GM12878 (cell line): ENCODE results near the gene PRAC2. TPM values are rescaled to one million over a fixed set of nuclear protein-coding genes. Genes with fewer than 3 reads are reported as not detected.

Experiments
- ATAC-seq: fragments of 200-7000 bp; cut with Tn5 transposase; 3 replicates; pipeline ENCODE4 v1.9.1; 2020; ENCODE audit warnings: mild to moderate bottlenecking, moderate library complexity
- BruUV-seq: library from RNA; stranded (reverse); fragments of 400-500 nt; replicated peaks from 2 replicates; lab custom pipeline; 2021; lab: Mats Ljungman, UMichigan
- CTCF ChIA-PET: fragments of 300-600 bp; sonication (Branson Sonifier 250); formaldehyde crosslinking; extraction: SDS; loops from one replicate; lab custom pipeline; 2021; ENCODE audit warnings: inconsistent platforms; lab: Yijun Ruan, JAX
- POLR2A ChIA-PET: fragments of 350-600 bp; formaldehyde crosslinking; extraction: SDS; loops from one replicate; lab custom pipeline; 2021; ENCODE audit warnings: inconsistent platforms; lab: Charles Lee
- RAD21 ChIA-PET: fragments of 300-600 bp; sonication (Branson Sonifier 250); formaldehyde crosslinking; loops from one replicate; lab custom pipeline; 2023; ENCODE audit warnings: antibody characterized with exemption; ENCODE audit not compliant: unreplicated experiment; lab: Charles Lee
- SMC1A ChIA-PET: fragments of 300-600 bp; sonication (Branson Sonifier 250); formaldehyde crosslinking; loops from one replicate; lab custom pipeline; 2023; ENCODE audit not compliant: unreplicated experiment, uncharacterized antibody; lab: Charles Lee
- DNase-seq: peaks from one replicate; pipeline ENCODE4 v3.0.0-alpha.2; 2011; ENCODE audit warnings: low read depth, low spot score
- FAIRE-seq: peaks from 3 replicates; lab custom pipeline; 2011; peaks lifted over from hg19 to GRCh38; lab: Jason Lieb, UNC
- H2AFZ ChIP-seq: 2 replicates; pipeline ENCODE4 v1.6.0; 2011; ENCODE audit warnings: low read depth, low read length, control low read depth; ENCODE audit not compliant: control insufficient read depth
- H3K27ac ChIP-seq: 2 replicates; pipeline ENCODE4 v1.5.1; 2011; ENCODE audit warnings: control low read depth; ENCODE audit not compliant: control insufficient read depth, insufficient read depth
- H3K27me3 ChIP-seq, 2 experiments: replicated peaks in 1 of 2; 2 replicates each; pipeline versions ENCODE4 v1.6.0 to v1.6.1; 2011; ENCODE audit warnings: low read length in 1 of 2; ENCODE audit not compliant: control insufficient read depth in 2 of 2, insufficient read depth in 2 of 2
- H3K36me3 ChIP-seq, 2 experiments: 2 replicates each; pipeline ENCODE4 v1.5.1; 2011; ENCODE audit warnings: low read length in 1 of 2; ENCODE audit not compliant: control insufficient read depth in 2 of 2, insufficient read depth in 2 of 2
- H3K4me1 ChIP-seq: 2 replicates; pipeline ENCODE4 v1.6.1; 2011; ENCODE audit warnings: mild to moderate bottlenecking, low read length, moderate library complexity, mixed read lengths; ENCODE audit not compliant: control insufficient read depth, insufficient read depth
- H3K4me2 ChIP-seq: 2 replicates; pipeline ENCODE4 v1.6.0; 2011; ENCODE audit warnings: control low read depth; ENCODE audit not compliant: control insufficient read depth, insufficient read depth
- H3K4me3 ChIP-seq: fragments of 200-600 bp; sonication (generic); 2 replicates; pipeline ENCODE4 v1.5.1; 2016
- H3K79me2 ChIP-seq: 2 replicates; pipeline ENCODE4 v1.6.0; 2011; ENCODE audit warnings: low read length; ENCODE audit not compliant: control insufficient read depth, insufficient read depth
- H3K9ac ChIP-seq: 2 replicates; pipeline ENCODE4 v1.8.0; 2011; ENCODE audit warnings: low read length, control low read depth, mixed read lengths; ENCODE audit not compliant: control insufficient read depth, insufficient read depth
- H3K9me3 ChIP-seq: replicated peaks from 3 replicates; pipeline ENCODE4 v1.5.1; 2011; ENCODE audit warnings: mild to moderate bottlenecking, low read length; ENCODE audit not compliant: control insufficient read depth, insufficient read depth
- H4K20me1 ChIP-seq: 2 replicates; pipeline ENCODE4 v1.6.0; 2011; ENCODE audit not compliant: control insufficient read depth, insufficient read depth
- EZH2 ChIP-seq: IDR thresholded peaks from 2 replicates; pipeline ENCODE4 v1.6.1; 2012; ENCODE audit warnings: low read depth, mild to moderate bottlenecking, control low read depth, inconsistent platforms, low read length, borderline replicate concordance; ENCODE audit not compliant: control insufficient read depth
- SUZ12 ChIP-seq: fragments of 200-600 bp; sonication (generic); IDR thresholded peaks from one replicate; pipeline ENCODE4 v1.6.1; 2018; ENCODE audit warnings: antibody characterized with exemption, mild to moderate bottlenecking; ENCODE audit not compliant: unreplicated experiment
- WGBS: methylation state at CpG from one replicate; pipeline ENCODE4 v1.1.6; 2016; ENCODE audit warnings: low lambda C conversion rate; ENCODE audit not compliant: insufficient replicate concordance, insufficient coverage; ENCODE audit errors: missing lambda C conversion rate; 5-methylcytosine and 5-hydroxymethylcytosine counted together
- in situ Hi-C: fragments of 300-500 bp; cut with MboI; formaldehyde crosslinking; loops from 9 replicates; pipeline ENCODE4 v1.14.3; 2018; ENCODE audit warnings: mixed read lengths
- intact Hi-C: fragments of 100-400 bp; cut with micrococcal nuclease; formaldehyde crosslinking; loops from one replicate; pipeline ENCODE4 v1.14.2; 2022; ENCODE audit not compliant: unreplicated experiment
- polyA plus RNA-seq, 11 experiments: library from polyadenylated mRNA; depleted of rRNA in 4 of 11; unstranded in 6 of 11; stranded (reverse) in 5 of 11; fragments of >200 nt; fragmentation: Nextera tagmentation in 4 of 11; fragmentation: Illumina TruSeq in 1 of 11; extraction: Ambion mirVana in 4 of 11; extraction: Trizol in 1 of 11; gene quantifications; 1 replicate in 1 of 11; 2 replicates in 10 of 11; pipeline versions ENCODE4 v1.2.1 to v1.2.3, GENCODE V29; 2011 to 2016; ENCODE audit warnings: inconsistent platforms in 2 of 11, missing spikeins in 2 of 11, low read depth in 1 of 11
- total RNA-seq, 4 experiments: library from RNA; depleted of rRNA in 3 of 4; stranded (reverse); fragments of >200 nt in 3 of 4; fragmentation: Illumina TruSeq in 1 of 4; extraction: Trizol in 1 of 4; gene quantifications; 2 replicates each; pipeline versions ENCODE4 v1.2.1 to v1.2.3, GENCODE V29; 2013 to 2021
- TF ChIP-seq, protein P1 (sequence below): fragments of 450-650 bp; formaldehyde crosslinking; IDR thresholded peaks from 2 replicates; pipeline ENCODE4 v1.5.0; 2022; ENCODE audit warnings: mild to moderate bottlenecking, missing genetic modification characterization

The PRAC2 gene
- total and polyA plus RNA-seq, 10 of the 15 experiments (the other 5 are each of a cell fraction or from before 2014, with no cell fraction given) = 0.31 TPM; not detected in 9

- ChIA-PET POLR2A (no interaction called here), RAD21 (no interaction called here), SMC1A (interaction anchor here (1.4 kb wide), 1 partner anchor 71 kb away, joined by 3 read pairs; no protein-coding TSS in a partner anchor), CTCF (interaction anchor here (7.5 kb wide), 1 partner anchor 39 kb away, joined by 56 read pairs; no protein-coding TSS in a partner anchor)
- H3K4me1 ChIP-seq = no peaks in the 10 kb centered on the region; the same call in 1 of the 2 replicates
- DNase-seq (no peak), FAIRE-seq (no peak), ATAC-seq (no peak)
- no peaks in the 10 kb centered on the region; the same call in 2 of the 3 replicates for H3K9me3 ChIP-seq
- H3K4me2 ChIP-seq = no peak overlapping the region
- TF ChIP-seq EZH2 (0 out of 2 replicates have a peak, but pooled peaks have one; percentile 16), SUZ12 (no peak)
- TF ChIP-seq, protein P1, sequence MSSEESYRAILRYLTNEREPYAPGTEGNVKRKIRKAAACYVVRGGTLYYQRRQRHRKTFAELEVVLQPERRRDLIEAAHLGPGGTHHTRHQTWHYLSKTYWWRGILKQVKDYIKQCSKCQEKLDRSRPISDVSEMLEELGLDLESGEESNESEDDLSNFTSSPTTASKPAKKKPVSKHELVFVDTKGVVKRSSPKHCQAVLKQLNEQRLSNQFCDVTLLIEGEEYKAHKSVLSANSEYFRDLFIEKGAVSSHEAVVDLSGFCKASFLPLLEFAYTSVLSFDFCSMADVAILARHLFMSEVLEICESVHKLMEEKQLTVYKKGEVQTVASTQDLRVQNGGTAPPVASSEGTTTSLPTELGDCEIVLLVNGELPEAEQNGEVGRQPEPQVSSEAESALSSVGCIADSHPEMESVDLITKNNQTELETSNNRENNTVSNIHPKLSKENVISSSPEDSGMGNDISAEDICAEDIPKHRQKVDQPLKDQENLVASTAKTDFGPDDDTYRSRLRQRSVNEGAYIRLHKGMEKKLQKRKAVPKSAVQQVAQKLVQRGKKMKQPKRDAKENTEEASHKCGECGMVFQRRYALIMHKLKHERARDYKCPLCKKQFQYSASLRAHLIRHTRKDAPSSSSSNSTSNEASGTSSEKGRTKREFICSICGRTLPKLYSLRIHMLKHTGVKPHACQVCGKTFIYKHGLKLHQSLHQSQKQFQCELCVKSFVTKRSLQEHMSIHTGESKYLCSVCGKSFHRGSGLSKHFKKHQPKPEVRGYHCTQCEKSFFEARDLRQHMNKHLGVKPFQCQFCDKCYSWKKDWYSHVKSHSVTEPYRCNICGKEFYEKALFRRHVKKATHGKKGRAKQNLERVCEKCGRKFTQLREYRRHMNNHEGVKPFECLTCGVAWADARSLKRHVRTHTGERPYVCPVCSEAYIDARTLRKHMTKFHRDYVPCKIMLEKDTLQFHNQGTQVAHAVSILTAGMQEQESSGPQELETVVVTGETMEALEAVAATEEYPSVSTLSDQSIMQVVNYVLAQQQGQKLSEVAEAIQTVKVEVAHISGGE = no peak
- peaks cover 24 to 51% of the 10 kb centered on the region in 2 experiments for H3K27me3 ChIP-seq
- H3K36me3 ChIP-seq = no peaks in the 10 kb centered on the region
- no peak overlapping the region for H3K9ac ChIP-seq
- 40% methylated on average over 37 of the region's 37 CpGs for WGBS
- H3K27ac ChIP-seq = no peak overlapping the region
- no TSS peak for BruUV-seq
- H4K20me1 ChIP-seq = no peaks in the 10 kb centered on the region
- in situ Hi-C loops = no loop called here
- no peaks in the 10 kb centered on the region for H3K79me2 ChIP-seq
- no peak overlapping the region for H3K4me3 ChIP-seq
- H2AFZ ChIP-seq = no peak overlapping the region
- intact Hi-C loops = loop anchor here (5.0 kb wide), 1 partner anchor 73 kb away; no protein-coding TSS in a partner anchor
Measured at GRCh38 chr17:48719642-48720265, 3.2 kb upstream of the PRAC2 start.
